ENCODE results near the gene FCHSD2. TPM values are rescaled to one million over a fixed set of nuclear protein-coding genes. Genes with fewer than 3 reads are reported as not detected.

FCHSD2 gene
- total and polyA plus RNA-seq, 2 donors (not counting 1 experiment from before 2014, with no cell fraction given), result 19.5 to 40.6 TPM

DNA sequence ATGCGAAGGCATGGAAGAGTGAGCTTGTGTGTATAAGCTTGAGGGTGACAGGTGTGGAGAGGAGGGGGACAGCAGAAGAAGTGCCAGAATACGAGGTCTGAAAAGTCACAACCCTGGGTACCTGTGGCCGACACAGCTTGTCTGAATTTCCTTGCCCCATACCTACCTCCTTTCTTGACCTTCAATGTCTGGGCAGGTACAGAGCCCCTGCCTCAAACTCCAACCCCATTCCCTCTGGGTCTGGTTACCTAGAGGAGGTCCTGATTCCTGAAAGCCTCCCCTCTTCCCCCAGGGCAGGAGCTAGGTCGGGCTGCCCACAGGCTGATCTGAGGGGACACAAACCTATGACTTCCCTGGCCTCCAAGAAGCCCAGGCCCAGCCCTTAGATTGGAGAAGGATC is 36.6 kb upstream of the FCHSD2 start:
- no peaks in the 10 kb centered on the region for H3K79me2 ChIP-seq (ENCODE audit: control insufficient read depth, insufficient read depth, low read length)
- no peaks in the 10 kb centered on the region for H3K9me3 ChIP-seq (ENCODE audit: control insufficient read depth, insufficient read depth, low read depth, low read length)
- peaks cover 3% of the 10 kb centered on the region for H3K4me1 ChIP-seq (ENCODE audit: control insufficient read depth, extremely low read depth, insufficient read depth, low read length)
- H3K27ac ChIP-seq (ENCODE audit: insufficient read depth, low read length), result no peak overlapping the region
- no peak for DNase-seq (ENCODE audit: low read depth in 2 of 2)
- no peak for TF ChIP-seq EZH2 (IDR thresholded peaks at IDR 0.05; ENCODE audit: low read length, missing control alignments)
- TF ChIP-seq, protein P1, sequence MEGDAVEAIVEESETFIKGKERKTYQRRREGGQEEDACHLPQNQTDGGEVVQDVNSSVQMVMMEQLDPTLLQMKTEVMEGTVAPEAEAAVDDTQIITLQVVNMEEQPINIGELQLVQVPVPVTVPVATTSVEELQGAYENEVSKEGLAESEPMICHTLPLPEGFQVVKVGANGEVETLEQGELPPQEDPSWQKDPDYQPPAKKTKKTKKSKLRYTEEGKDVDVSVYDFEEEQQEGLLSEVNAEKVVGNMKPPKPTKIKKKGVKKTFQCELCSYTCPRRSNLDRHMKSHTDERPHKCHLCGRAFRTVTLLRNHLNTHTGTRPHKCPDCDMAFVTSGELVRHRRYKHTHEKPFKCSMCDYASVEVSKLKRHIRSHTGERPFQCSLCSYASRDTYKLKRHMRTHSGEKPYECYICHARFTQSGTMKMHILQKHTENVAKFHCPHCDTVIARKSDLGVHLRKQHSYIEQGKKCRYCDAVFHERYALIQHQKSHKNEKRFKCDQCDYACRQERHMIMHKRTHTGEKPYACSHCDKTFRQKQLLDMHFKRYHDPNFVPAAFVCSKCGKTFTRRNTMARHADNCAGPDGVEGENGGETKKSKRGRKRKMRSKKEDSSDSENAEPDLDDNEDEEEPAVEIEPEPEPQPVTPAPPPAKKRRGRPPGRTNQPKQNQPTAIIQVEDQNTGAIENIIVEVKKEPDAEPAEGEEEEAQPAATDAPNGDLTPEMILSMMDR (conservative IDR thresholded peaks at IDR 0.05 in 1 of 2, IDR thresholded peaks at IDR 0.05 in 1 of 2; ENCODE audit: low read depth in 1 of 2, low read length in 2 of 2), result no peak
- H2AFZ ChIP-seq (ENCODE audit: low read length), result no peak overlapping the region
- no peaks in the 10 kb centered on the region for H3K36me3 ChIP-seq (ENCODE audit: control insufficient read depth, insufficient read depth, low read length)
- no peak overlapping the region for H3K9ac ChIP-seq (ENCODE audit: insufficient read depth, low read length)
- H3K4me2 ChIP-seq (ENCODE audit: extremely low read depth, insufficient read depth, low read length), result no peak overlapping the region
- H3K27me3 ChIP-seq (ENCODE audit: control insufficient read depth, insufficient read depth, low read length), result no peaks in the 10 kb centered on the region
- H3K4me3 ChIP-seq (replicated peaks in 1 of 4; ENCODE audit: control extremely low read depth in 1 of 4, insufficient read depth in 1 of 4, low read depth in 3 of 4, low read length in 4 of 4), result no peak overlapping the region
- H4K20me1 ChIP-seq (ENCODE audit: control insufficient read depth, extremely low read depth, insufficient read depth, low read length), result no peaks in the 10 kb centered on the region

DNA sequence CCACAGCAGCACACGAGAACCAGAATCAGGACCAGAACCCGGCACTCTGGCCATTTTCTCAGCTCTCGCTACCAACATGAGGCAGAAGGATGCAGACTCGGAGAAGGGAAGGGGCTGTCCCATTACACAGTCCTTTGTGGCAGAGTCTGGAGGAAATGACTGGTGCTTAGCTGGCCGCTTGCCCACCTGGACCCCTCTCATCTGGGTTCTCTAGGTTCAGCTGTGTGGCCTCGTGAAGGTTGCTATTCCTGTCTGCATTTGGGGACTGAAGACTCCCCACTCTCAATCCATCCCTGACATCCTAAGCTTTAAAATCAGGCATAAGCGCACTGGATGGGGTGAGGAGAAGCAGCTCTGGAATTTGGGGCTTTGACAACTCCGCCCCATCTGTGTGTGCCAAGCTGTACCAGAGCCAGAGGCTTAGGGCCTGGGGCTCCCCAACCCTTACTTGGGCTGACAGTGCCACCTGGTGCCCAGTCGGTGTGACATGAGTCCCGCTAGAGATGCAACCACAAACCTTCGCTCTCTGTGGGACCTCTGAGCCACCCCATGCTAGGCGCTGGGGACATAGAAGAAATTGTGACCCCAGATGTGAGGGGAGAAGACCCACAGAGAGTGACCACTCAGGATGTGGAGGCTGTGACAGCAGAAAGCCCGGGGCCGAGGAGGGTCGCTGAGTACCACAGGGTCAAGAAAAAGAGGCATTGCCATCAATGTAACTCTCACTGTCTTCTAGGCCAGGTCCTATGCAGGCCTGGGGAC is 35.8 kb upstream of the FCHSD2 start:
- H3K27me3 ChIP-seq (ENCODE audit: control insufficient read depth, insufficient read depth, low read length), result no peaks in the 10 kb centered on the region
- peak; percentile 74 to 85 for DNase-seq (ENCODE audit: low read depth in 2 of 2)

DNA sequence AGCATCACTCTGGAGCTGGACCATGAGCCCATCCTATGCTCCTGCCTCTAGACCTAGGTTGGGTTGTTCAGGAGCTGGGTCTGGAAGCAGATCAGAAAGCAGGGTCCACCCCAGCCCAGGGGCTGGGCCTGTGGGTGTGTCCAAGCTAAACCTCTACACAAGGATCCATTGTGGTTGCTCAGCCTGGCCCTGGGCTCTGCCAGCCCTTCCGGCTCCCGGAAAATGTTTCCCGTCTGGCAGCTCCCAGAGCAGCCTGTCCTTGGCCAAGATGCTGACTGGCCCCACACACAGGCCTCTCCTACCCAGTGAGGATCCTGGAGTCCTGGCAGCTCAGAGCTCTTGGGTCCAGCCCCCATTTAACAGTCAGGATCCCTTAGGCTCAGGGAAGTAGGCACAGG is 35.3 kb upstream of the FCHSD2 start:
- Histone ChIP-seq H3K79me2 (ENCODE audit: control insufficient read depth, insufficient read depth, low read length) (no peaks in the 10 kb centered on the region), H3K27me3 (ENCODE audit: control insufficient read depth, insufficient read depth, low read length) (no peaks in the 10 kb centered on the region), H4K20me1 (ENCODE audit: control insufficient read depth, extremely low read depth, insufficient read depth, low read length) (no peaks in the 10 kb centered on the region), H3K4me2 (ENCODE audit: extremely low read depth, insufficient read depth, low read length) (no peak overlapping the region), H3K36me3 (ENCODE audit: control insufficient read depth, insufficient read depth, low read length) (no peaks in the 10 kb centered on the region), H3K9ac (ENCODE audit: insufficient read depth, low read length) (no peak overlapping the region), H2AFZ (ENCODE audit: low read length) (no peak overlapping the region), H3K4me1 (ENCODE audit: control insufficient read depth, extremely low read depth, insufficient read depth, low read length) (peaks cover 3% of the 10 kb centered on the region), H3K4me3 (replicated peaks in 1 of 4; ENCODE audit: control extremely low read depth in 1 of 4, insufficient read depth in 1 of 4, low read depth in 3 of 4, low read length in 4 of 4) (no peak overlapping the region), H3K9me3 (ENCODE audit: control insufficient read depth, insufficient read depth, low read depth, low read length) (no peaks in the 10 kb centered on the region), H3K27ac (ENCODE audit: insufficient read depth, low read length) (no peak overlapping the region)
- TF ChIP-seq, protein P1 (conservative IDR thresholded peaks at IDR 0.05 in 1 of 2, IDR thresholded peaks at IDR 0.05 in 1 of 2; ENCODE audit: low read depth in 1 of 2, low read length in 2 of 2), result no peak
- no peak for TF ChIP-seq EZH2 (IDR thresholded peaks at IDR 0.05; ENCODE audit: low read length, missing control alignments)
- peak in 1 of 2 donors; percentile 29 for DNase-seq (ENCODE audit: low read depth in 2 of 2)

More for the DNA sequence above, 35.8 kb upstream of the FCHSD2 start:
- Histone ChIP-seq H4K20me1 (ENCODE audit: control insufficient read depth, extremely low read depth, insufficient read depth, low read length) (no peaks in the 10 kb centered on the region), H3K9ac (ENCODE audit: insufficient read depth, low read length) (no peak overlapping the region), H3K4me3 (replicated peaks in 1 of 4; ENCODE audit: control extremely low read depth in 1 of 4, insufficient read depth in 1 of 4, low read depth in 3 of 4, low read length in 4 of 4) (no peak overlapping the region), H3K9me3 (ENCODE audit: control insufficient read depth, insufficient read depth, low read depth, low read length) (no peaks in the 10 kb centered on the region), H3K36me3 (ENCODE audit: control insufficient read depth, insufficient read depth, low read length) (no peaks in the 10 kb centered on the region), H3K4me1 (ENCODE audit: control insufficient read depth, extremely low read depth, insufficient read depth, low read length) (peaks cover 3% of the 10 kb centered on the region), H3K27ac (ENCODE audit: insufficient read depth, low read length) (no peak overlapping the region), H2AFZ (ENCODE audit: low read length) (no peak overlapping the region), H3K4me2 (ENCODE audit: extremely low read depth, insufficient read depth, low read length) (no peak overlapping the region), H3K79me2 (ENCODE audit: control insufficient read depth, insufficient read depth, low read length) (no peaks in the 10 kb centered on the region)
- TF ChIP-seq, protein P1 (conservative IDR thresholded peaks at IDR 0.05 in 1 of 2, IDR thresholded peaks at IDR 0.05 in 1 of 2; ENCODE audit: low read depth in 1 of 2, low read length in 2 of 2), result peak; percentile 70 to 78
- TF ChIP-seq EZH2 (IDR thresholded peaks at IDR 0.05; ENCODE audit: low read length, missing control alignments), result no peak
